Measurements from ENCODE around the gene PMPCB. TPM values are rescaled to one million over a fixed set of nuclear protein-coding genes. Genes with fewer than 3 reads are reported as not detected.

The PMPCB gene
- total RNA-seq, 1 donor from 2014 or later, result 37.1 TPM

- H3K36me3 Mint-ChIP-seq (ENCODE audit: low read depth), result peaks cover 13% of the 10 kb centered on the region
- H3K27me3 Mint-ChIP-seq (ENCODE audit: low read depth), result peaks cover 8% of the 10 kb centered on the region
- H3K4me1 Mint-ChIP-seq (ENCODE audit: low read depth), result peaks cover 25% of the 10 kb centered on the region
- DNase-seq (ENCODE audit: low spot score), result no peak
- peak overlapping the region; percentile 86 for H3K4me3 Mint-ChIP-seq (ENCODE audit: unreplicated experiment)
- H3K27ac Mint-ChIP-seq (ENCODE audit: unreplicated experiment), result peak overlapping the region; percentile 88
- no peaks in the 10 kb centered on the region for H3K9me3 Mint-ChIP-seq (ENCODE audit: low read depth)
- no peak for TF ChIP-seq CTCF (IDR thresholded peaks at IDR 0.05)
These were observed 573 bp downstream of the PMPCB start for GRCh38 chr7:103297837-103298179.

GRCh38 chr7:103299660-103300059 lies 2.4 kb downstream of the PMPCB start:
- no peak for TF ChIP-seq CTCF (IDR thresholded peaks at IDR 0.05)
- Mint-ChIP-seq H3K27ac (ENCODE audit: unreplicated experiment) (no peak overlapping the region), H3K4me1 (ENCODE audit: low read depth) (peaks cover 25% of the 10 kb centered on the region), H3K27me3 (ENCODE audit: low read depth) (no peaks in the 10 kb centered on the region), H3K9me3 (ENCODE audit: low read depth) (no peaks in the 10 kb centered on the region), H3K4me3 (ENCODE audit: unreplicated experiment) (no peak overlapping the region), H3K36me3 (ENCODE audit: low read depth) (peaks cover 23% of the 10 kb centered on the region)
- DNase-seq (ENCODE audit: low spot score), result no peak

- Mint-ChIP-seq H3K9me3 (ENCODE audit: low read depth) (no peaks in the 10 kb centered on the region), H3K27me3 (ENCODE audit: low read depth) (no peaks in the 10 kb centered on the region), H3K36me3 (ENCODE audit: low read depth) (peaks cover 30% of the 10 kb centered on the region), H3K27ac (ENCODE audit: unreplicated experiment) (no peak overlapping the region), H3K4me1 (ENCODE audit: low read depth) (peaks cover 25% of the 10 kb centered on the region), H3K4me3 (ENCODE audit: unreplicated experiment) (no peak overlapping the region)
- no peak for DNase-seq (ENCODE audit: low spot score)
- TF ChIP-seq CTCF (IDR thresholded peaks at IDR 0.05), result no peak
These were observed 4.2 kb downstream of the PMPCB start for GRCh38 chr7:103301441-103301840.

- Mint-ChIP-seq H3K27ac (ENCODE audit: unreplicated experiment) (no peak overlapping the region), H3K36me3 (ENCODE audit: low read depth) (peaks cover 27% of the 10 kb centered on the region), H3K27me3 (ENCODE audit: low read depth) (no peaks in the 10 kb centered on the region), H3K4me1 (ENCODE audit: low read depth) (no peaks in the 10 kb centered on the region), H3K9me3 (ENCODE audit: low read depth) (no peaks in the 10 kb centered on the region), H3K4me3 (ENCODE audit: unreplicated experiment) (no peak overlapping the region)
- no peak for TF ChIP-seq CTCF (IDR thresholded peaks at IDR 0.05)
- DNase-seq (ENCODE audit: low spot score), result no peak
These were observed 10.4 kb downstream of the PMPCB start for GRCh38 chr7:103307503-103308231.

- no peak for TF ChIP-seq CTCF (IDR thresholded peaks at IDR 0.05)
- H3K4me1 Mint-ChIP-seq (ENCODE audit: low read depth), result no peaks in the 10 kb centered on the region
- peaks cover 41% of the 10 kb centered on the region for H3K36me3 Mint-ChIP-seq (ENCODE audit: low read depth)
- DNase-seq (ENCODE audit: low spot score), result no peak
- H3K27ac Mint-ChIP-seq (ENCODE audit: unreplicated experiment), result no peak overlapping the region
- H3K4me3 Mint-ChIP-seq (ENCODE audit: unreplicated experiment), result no peak overlapping the region
- no peaks in the 10 kb centered on the region for H3K9me3 Mint-ChIP-seq (ENCODE audit: low read depth)
- no peaks in the 10 kb centered on the region for H3K27me3 Mint-ChIP-seq (ENCODE audit: low read depth)
These were observed 17.6 kb downstream of the PMPCB start for GRCh38 chr7:103314852-103315251.
